HEK293T (cell line): Measurements from ENCODE around the gene PGAP3.

ENCODE experiments used
- CTCF ChIA-PET: fragments of 350-600 bp; formaldehyde crosslinking; extraction: SDS; loops from one replicate; lab custom pipeline; 2021; ENCODE audit warnings: antibody characterized with exemption, inconsistent platforms; lab: Yijun Ruan, JAX
- POLR2A ChIA-PET: fragments of 350-600 bp; formaldehyde crosslinking; extraction: SDS; loops from one replicate; lab custom pipeline; 2020; ENCODE audit warnings: antibody characterized with exemption, inconsistent platforms; lab: Yijun Ruan, JAX
- DNase-seq: peaks from one replicate; pipeline ENCODE4 v3.0.0; 2012; ENCODE audit warnings: mixed read lengths; ENCODE audit errors: extremely low spot score
- ARNT ChIP-seq: fragments of 450-650 bp; IDR thresholded peaks from 2 replicates; pipeline ENCODE4 v1.6.1; 2017; ENCODE audit warnings: mild to moderate bottlenecking
- BHLHE40 ChIP-seq: fragments of 450-650 bp; IDR thresholded peaks from 2 replicates; pipeline ENCODE4 v1.6.1; 2016; ENCODE audit warnings: mild to moderate bottlenecking, moderate library complexity, borderline replicate concordance
- CTBP1 ChIP-seq: fragments of 450-650 bp; IDR thresholded peaks from 2 replicates; pipeline ENCODE4 v1.6.1; 2016; ENCODE audit warnings: borderline replicate concordance
- ELF4 ChIP-seq: fragments of 450-650 bp; IDR thresholded peaks from 2 replicates; pipeline ENCODE4 v1.6.1; 2017; ENCODE audit warnings: antibody characterized with exemption
- FOXA1 ChIP-seq: fragments of 450-650 bp; IDR thresholded peaks from 2 replicates; pipeline ENCODE4 v1.6.1; 2016; ENCODE audit warnings: mild to moderate bottlenecking
- FOXK2 ChIP-seq: fragments of 450-650 bp; IDR thresholded peaks from 2 replicates; pipeline ENCODE4 v1.6.1; 2016; ENCODE audit warnings: mild to moderate bottlenecking
- FOXM1 ChIP-seq: fragments of 450-650 bp; IDR thresholded peaks from 2 replicates; pipeline ENCODE4 v1.6.1; 2017; ENCODE audit warnings: mild to moderate bottlenecking, borderline replicate concordance
- HDGF ChIP-seq: fragments of 450-650 bp; IDR thresholded peaks from 2 replicates; pipeline ENCODE4 v1.6.1; 2017; ENCODE audit warnings: antibody characterized with exemption, borderline replicate concordance
- L3MBTL2 ChIP-seq: fragments of 450-650 bp; conservative IDR thresholded peaks from 2 replicates; pipeline ENCODE4 v1.6.1; 2016; ENCODE audit warnings: mild to moderate bottlenecking
- LEF1 ChIP-seq: fragments of 450-650 bp; IDR thresholded peaks from 2 replicates; pipeline ENCODE4 v1.6.1; 2017; ENCODE audit warnings: mild to moderate bottlenecking, borderline replicate concordance
- NFRKB ChIP-seq: fragments of 450-650 bp; IDR thresholded peaks from 2 replicates; pipeline ENCODE4 v1.6.1; 2016; ENCODE audit warnings: mild to moderate bottlenecking, moderate library complexity
- PKNOX1 ChIP-seq: fragments of 450-650 bp; IDR thresholded peaks from 2 replicates; pipeline ENCODE4 v1.6.1; 2016
- SP1 ChIP-seq: fragments of 450-650 bp; IDR thresholded peaks from 2 replicates; pipeline ENCODE4 v1.6.1; 2017
- SUZ12 ChIP-seq: fragments of 450-650 bp; IDR thresholded peaks from 2 replicates; pipeline ENCODE4 v1.6.1; 2016; ENCODE audit warnings: mild to moderate bottlenecking
- TARDBP ChIP-seq: fragments of 450-650 bp; IDR thresholded peaks from 2 replicates; pipeline ENCODE4 v1.6.1; 2016
- ZNF384 ChIP-seq: fragments of 450-650 bp; IDR thresholded peaks from 2 replicates; pipeline ENCODE4 v1.6.1; 2016

Gene PGAP3

GRCh38 chr17:39628655-39629493, 59.0 kb downstream of the PGAP3 start:
- ChIA-PET CTCF (interaction anchor here (1.0 kb wide), 1 partner anchor 26 kb away, joined by 6 read pairs; no protein-coding TSS in a partner anchor), POLR2A (interaction anchor here (1.1 kb wide), 1 partner anchor 9 kb away, joined by 6 read pairs; no protein-coding TSS in a partner anchor)
- no peak for DNase-seq
- no peak for TF ChIP-seq FOXM1
- TF ChIP-seq HDGF = no peak
- no peak for TF ChIP-seq SP1
- no peak for TF ChIP-seq NFRKB
- no peak for TF ChIP-seq L3MBTL2
- no peak for TF ChIP-seq FOXK2
- no peak for TF ChIP-seq SUZ12
- TF ChIP-seq CTBP1 = no peak
- TF ChIP-seq ELF4 = no peak

GRCh38 chr17:39627712-39628516, 59.9 kb downstream of the PGAP3 start:
- TF ChIP-seq SP1 = no peak
- no peak for TF ChIP-seq FOXM1
- TF ChIP-seq FOXK2 = no peak
- TF ChIP-seq SUZ12 = no peak
- TF ChIP-seq TARDBP = no peak
- no peak for TF ChIP-seq ZNF384
- no peak for TF ChIP-seq NFRKB
- TF ChIP-seq BHLHE40 = no peak
- TF ChIP-seq ARNT = no peak
- no peak for TF ChIP-seq LEF1
- TF ChIP-seq ELF4 = no peak
- TF ChIP-seq L3MBTL2 = no peak
- TF ChIP-seq HDGF = no peak
- TF ChIP-seq FOXA1 = no peak
- no peak for TF ChIP-seq PKNOX1
- TF ChIP-seq CTBP1 = no peak
- ChIA-PET POLR2A (interaction anchor here (1.1 kb wide), 1 partner anchor 10 kb away, joined by 6 read pairs; no protein-coding TSS in a partner anchor), CTCF (interaction anchor here (1.0 kb wide), 1 partner anchor 27 kb away, joined by 6 read pairs; no protein-coding TSS in a partner anchor)
- no peak for DNase-seq

GRCh38 chr17:39627047-39627711, 60.7 kb downstream of the PGAP3 start:
- CTCF ChIA-PET = no interaction called here
- POLR2A ChIA-PET = no interaction called here
- TF ChIP-seq SUZ12 (no peak), FOXM1 (no peak), HDGF (no peak), BHLHE40 (no peak), ARNT (no peak), ELF4 (no peak), ZNF384 (no peak), TARDBP (no peak), FOXK2 (no peak), NFRKB (no peak), CTBP1 (no peak), FOXA1 (no peak), LEF1 (no peak), PKNOX1 (no peak)
- no peak for DNase-seq

- no peak for DNase-seq
- TF ChIP-seq TARDBP = no peak
- no peak for TF ChIP-seq BHLHE40
- TF ChIP-seq FOXK2 = no peak
- TF ChIP-seq SUZ12 = no peak
- no peak for TF ChIP-seq ARNT
- no peak for TF ChIP-seq LEF1
- TF ChIP-seq SP1 = no peak
- TF ChIP-seq L3MBTL2 = no peak
- TF ChIP-seq ZNF384 = no peak
- TF ChIP-seq HDGF = no peak
- no peak for TF ChIP-seq FOXA1
- ChIA-PET CTCF (interaction anchor here (0.5 kb wide), 1 partner anchor 289 kb away, joined by 3 read pairs; no protein-coding TSS in a partner anchor), POLR2A (no interaction called here)
Observed at GRCh38 chr17:39626171-39627046, 61.4 kb downstream of the PGAP3 start, which contains the start of gene PPP1R1B. Gene PPP1R1B, plus strand, starts transcription at chr17:39626952. Its CDS starts 441 bp downstream, at chr17:39627393.

- DNase-seq = no peak
- TF ChIP-seq LEF1 (no peak), FOXA1 (no peak)
- ChIA-PET POLR2A (no interaction called here), CTCF (interaction anchor here (0.5 to 7.6 kb wide), 4 partner anchors 8 to 332 kb away, joined by 3 to 80 read pairs (median 40); partner anchors contain the start of gene PNMT)
Observed at GRCh38 chr17:39625198-39625785, 62.6 kb downstream of the PGAP3 start.
